D721Med (cell line): ENCODE data around the gene FAM53A.

Experiments used
- DNase-seq: peaks from one replicate; pipeline ENCODE4 v3.0.0; 2011; ENCODE audit warnings: low spot score; ENCODE audit not compliant: insufficient read length
- FAIRE-seq: peaks from 2 replicates; lab custom pipeline; 2011; peaks lifted over from hg19 to GRCh38; lab: Jason Lieb, UNC
- TF ChIP-seq, protein P1 (sequence below): IDR thresholded peaks from 2 replicates; pipeline ENCODE4 v1.5.1; 2012; ENCODE audit warnings: mild to moderate bottlenecking, control low read depth; ENCODE audit not compliant: insufficient read depth; ENCODE audit errors: missing control alignments

The FAM53A gene

GRCh38 chr4:1619151-1619672 is 64.9 kb downstream of the FAM53A start:
- DNase-seq (no peak), FAIRE-seq (no peak)
- TF ChIP-seq, protein P1, sequence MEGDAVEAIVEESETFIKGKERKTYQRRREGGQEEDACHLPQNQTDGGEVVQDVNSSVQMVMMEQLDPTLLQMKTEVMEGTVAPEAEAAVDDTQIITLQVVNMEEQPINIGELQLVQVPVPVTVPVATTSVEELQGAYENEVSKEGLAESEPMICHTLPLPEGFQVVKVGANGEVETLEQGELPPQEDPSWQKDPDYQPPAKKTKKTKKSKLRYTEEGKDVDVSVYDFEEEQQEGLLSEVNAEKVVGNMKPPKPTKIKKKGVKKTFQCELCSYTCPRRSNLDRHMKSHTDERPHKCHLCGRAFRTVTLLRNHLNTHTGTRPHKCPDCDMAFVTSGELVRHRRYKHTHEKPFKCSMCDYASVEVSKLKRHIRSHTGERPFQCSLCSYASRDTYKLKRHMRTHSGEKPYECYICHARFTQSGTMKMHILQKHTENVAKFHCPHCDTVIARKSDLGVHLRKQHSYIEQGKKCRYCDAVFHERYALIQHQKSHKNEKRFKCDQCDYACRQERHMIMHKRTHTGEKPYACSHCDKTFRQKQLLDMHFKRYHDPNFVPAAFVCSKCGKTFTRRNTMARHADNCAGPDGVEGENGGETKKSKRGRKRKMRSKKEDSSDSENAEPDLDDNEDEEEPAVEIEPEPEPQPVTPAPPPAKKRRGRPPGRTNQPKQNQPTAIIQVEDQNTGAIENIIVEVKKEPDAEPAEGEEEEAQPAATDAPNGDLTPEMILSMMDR, result no peak

DNA sequence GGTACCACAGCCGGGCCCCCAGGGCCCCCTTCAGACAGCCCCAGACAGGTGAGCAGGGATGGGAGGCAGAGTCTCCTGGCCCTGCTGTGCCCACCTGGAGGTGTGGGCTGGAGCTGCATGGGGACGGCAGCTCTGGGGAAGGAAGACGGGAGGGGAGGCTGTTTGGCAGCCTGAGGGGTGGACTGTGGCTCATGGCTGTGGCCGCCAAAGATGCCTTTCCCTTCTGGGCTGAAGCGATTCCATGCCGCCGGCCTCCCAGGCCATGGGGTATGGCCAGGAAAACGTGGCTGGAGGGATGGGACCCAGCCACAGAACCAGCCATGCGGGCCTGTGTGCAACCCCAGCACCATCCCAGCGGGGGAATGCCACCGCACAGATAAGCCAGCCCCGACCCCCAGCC is 65.7 kb downstream of the FAM53A start:
- TF ChIP-seq, protein P1, result no peak
- DNase-seq (no peak), FAIRE-seq (no peak)

GRCh38 chr4:1616557-1616930 is 67.6 kb downstream of the FAM53A start:
- DNase-seq (no peak), FAIRE-seq (no peak)
- TF ChIP-seq, protein P1, result no peak

GRCh38 chr4:1615786-1616556 is 68.1 kb downstream of the FAM53A start:
- no peak for FAIRE-seq
- TF ChIP-seq, protein P1, result no peak
- DNase-seq, result no peak

- FAIRE-seq (no peak), DNase-seq (no peak)
- TF ChIP-seq, protein P1, result no peak
These were observed 69.1 kb downstream of the FAM53A start for GRCh38 chr4:1614854-1615595.

DNA sequence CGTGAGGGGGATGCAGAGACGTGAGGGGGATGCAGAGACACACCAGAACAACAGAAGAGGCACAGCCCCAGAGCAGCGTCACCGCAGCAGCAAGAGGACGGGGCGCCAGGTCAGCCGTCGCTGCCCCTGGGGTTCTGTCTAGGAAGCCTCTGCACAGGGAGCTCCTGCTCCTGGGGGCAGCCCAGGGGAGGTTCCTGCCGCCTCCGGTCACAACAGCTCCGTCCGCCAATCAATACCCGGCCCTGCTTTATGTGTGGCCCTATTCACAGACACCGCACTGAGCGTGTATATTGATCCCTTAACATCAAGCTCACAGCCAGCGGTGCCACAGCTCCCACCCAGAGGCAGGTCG is 69.6 kb downstream of the FAM53A start:
- TF ChIP-seq, protein P1, result no peak
- FAIRE-seq, result no peak
- DNase-seq, result no peak

DNA sequence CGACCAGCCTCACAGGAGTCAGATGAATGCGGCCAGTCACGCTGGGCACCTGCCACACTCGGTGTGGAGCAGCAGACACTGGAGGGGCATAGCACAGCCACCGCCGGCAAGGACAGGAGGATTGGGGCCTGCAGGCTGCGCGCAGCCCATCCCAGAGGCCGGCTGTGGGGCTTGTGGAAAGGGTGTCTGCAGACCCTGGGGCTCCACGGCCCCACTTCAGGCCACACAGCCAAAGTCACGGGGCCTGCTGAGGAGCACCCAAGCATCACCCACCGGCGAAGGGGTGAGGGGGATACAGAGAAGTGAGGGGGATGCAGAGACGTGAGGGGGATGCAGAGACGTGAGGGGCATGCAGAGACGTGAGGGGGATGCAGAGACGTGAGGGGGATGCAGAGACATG is 70.1 kb downstream of the FAM53A start:
- TF ChIP-seq, protein P1, result no peak
- no peak for FAIRE-seq

More for the DNA sequence above, 70.1 kb downstream of the FAM53A start:
- no peak for DNase-seq
